Astrocyte of the cerebellum (primary cell): ENCODE data around the gene TFAP2B.

ENCODE experiments used
- DNase-seq: peaks from one replicate; pipeline ENCODE4 v3.0.0-alpha.2; 2011; ENCODE audit warnings: low read depth
- H3K4me3 ChIP-seq: 2 replicates; pipeline ENCODE4 v1.5.1; 2011; ENCODE audit warnings: mild to moderate bottlenecking, low read depth, low read length, moderate library complexity
- CTCF ChIP-seq: IDR thresholded peaks from 2 replicates; pipeline ENCODE4 v1.5.1; 2012; ENCODE audit warnings: low read length, low read depth, moderate library complexity, mild to moderate bottlenecking; ENCODE audit errors: missing control alignments
- in situ Hi-C: cut with HindIII; loops from 2 replicates; pipeline ENCODE4 v1.10.0; 2017; ENCODE audit warnings: low sequenced_read_pairs

The TFAP2B gene

DNA sequence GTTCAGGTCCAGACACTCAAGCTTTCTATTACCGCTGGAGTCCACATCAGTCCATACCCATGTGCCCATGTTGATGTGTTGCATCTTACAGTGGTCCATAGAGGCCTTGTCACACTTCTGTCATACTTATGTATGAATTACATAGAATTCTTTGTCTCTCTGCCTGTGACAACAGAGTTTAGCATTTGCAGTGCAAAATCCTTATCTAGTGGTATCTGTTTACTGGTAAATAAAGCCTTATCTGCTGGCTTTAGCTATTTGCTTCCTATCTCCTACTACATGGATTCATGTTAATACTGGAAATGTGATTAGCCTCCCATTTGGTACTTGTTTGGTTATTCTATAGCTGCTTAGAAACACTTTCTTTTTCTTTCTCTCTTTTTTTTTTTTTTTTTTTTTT is 49.8 kb downstream of the TFAP2B start:
- no peak for TF ChIP-seq CTCF
- no peak overlapping the region for H3K4me3 ChIP-seq
- in situ Hi-C loops, result no loop called here

GRCh38 chr6:50873167-50873566 is 54.5 kb downstream of the TFAP2B start:
- in situ Hi-C loops, result no loop called here
- H3K4me3 ChIP-seq, result no peak overlapping the region
- DNase-seq, result no peak
- TF ChIP-seq CTCF, result no peak

More for the DNA sequence above, 49.8 kb downstream of the TFAP2B start:
- DNase-seq, result no peak

DNA sequence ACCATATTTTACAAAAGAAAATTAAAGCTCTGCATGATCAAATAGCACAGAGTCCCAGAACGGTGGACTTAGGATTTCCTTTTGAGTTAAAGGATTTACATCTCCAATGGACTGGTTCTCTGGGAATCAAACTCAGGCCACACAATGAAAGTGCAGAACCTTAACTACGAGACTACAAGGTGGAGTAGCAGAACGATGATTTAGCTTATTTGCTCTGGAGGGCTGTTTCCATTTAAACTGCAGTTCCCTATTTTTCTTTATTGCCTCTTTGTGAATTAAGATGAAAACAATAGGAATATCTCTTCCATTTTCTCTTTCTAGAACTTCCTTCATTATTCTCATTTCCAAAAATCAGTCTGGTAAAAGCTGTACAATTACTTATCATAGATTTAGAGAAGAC is 65.7 kb downstream of the TFAP2B start:
- DNase-seq, result no peak
- in situ Hi-C loops, result no loop called here
- no peak overlapping the region for H3K4me3 ChIP-seq
- TF ChIP-seq CTCF, result no peak

DNA sequence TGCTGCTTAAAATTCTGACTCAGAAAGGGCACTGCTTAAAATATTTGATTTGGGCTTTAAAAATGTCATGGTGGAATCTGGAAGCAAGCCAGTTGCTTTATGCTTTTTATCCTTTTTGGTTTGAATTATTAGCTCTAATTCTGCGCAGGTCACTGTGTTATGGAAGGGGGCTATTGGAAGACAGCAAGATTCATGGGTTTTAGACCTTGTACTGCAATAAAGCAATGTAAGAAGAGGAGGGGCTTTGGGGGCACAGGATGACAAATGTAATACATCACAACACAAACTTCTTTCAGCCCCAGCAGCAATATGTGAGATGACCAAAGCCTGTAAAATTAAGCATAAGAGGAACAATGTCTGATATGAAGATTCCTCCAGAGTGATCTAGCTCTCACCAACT is 68.4 kb downstream of the TFAP2B start:
- TF ChIP-seq CTCF, result no peak
- no peak overlapping the region for H3K4me3 ChIP-seq
- in situ Hi-C loops, result no loop called here
- no peak for DNase-seq

GRCh38 chr6:50889497-50889896 is 70.8 kb downstream of the TFAP2B start:
- no peak for TF ChIP-seq CTCF
- H3K4me3 ChIP-seq, result no peak overlapping the region
- in situ Hi-C loops, result no loop called here
- DNase-seq, result no peak

DNA sequence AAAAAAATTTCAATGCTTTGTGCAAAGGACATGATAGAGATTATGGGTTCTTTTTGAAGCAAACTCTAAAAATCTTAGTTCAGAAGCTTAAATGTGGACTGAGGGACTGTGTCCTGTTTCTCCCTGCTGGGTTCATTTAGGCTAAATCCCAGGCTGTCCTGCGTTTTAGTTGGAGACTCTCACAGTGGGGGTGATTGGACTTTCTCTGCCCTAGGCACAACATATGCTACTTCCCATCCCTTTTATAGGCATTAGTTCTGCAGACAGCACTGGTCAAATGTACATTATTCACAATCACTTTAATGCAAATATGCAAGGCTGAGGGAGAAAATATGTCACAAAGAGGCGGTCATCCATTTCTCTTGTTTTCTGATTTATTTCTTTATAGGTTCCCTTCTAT is 71.3 kb downstream of the TFAP2B start:
- H3K4me3 ChIP-seq, result no peak overlapping the region
- DNase-seq, result no peak
- in situ Hi-C loops, result no loop called here
- no peak for TF ChIP-seq CTCF

DNA sequence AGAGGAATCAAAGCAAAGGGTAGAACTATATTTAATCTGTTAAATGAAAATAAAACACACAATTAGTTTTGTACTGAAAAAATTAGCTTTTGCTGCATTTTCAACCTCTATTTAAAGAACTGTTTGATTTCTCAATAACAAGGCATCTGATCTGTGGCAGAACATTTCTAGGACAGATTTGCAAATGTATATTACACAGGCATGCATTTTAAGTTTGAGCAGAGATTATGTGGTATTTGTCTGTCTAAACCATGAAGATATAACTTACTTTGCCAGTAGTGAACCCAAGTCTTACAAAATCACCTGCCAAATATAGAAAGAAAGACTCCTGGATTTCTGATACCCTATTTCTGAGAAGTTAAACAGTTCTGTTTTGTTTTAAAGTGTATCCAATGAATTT is 71.9 kb downstream of the TFAP2B start:
- no peak for DNase-seq
- no peak overlapping the region for H3K4me3 ChIP-seq
- TF ChIP-seq CTCF, result no peak
- in situ Hi-C loops, result no loop called here
